ENCODE results near the gene ABCA10. TPM values are rescaled to one million over a fixed set of nuclear protein-coding genes. Genes with fewer than 3 reads are reported as not detected.

The ABCA10 gene
- total and polyA plus RNA-seq, 2 of the 13 experiments (the other 11 are each of a cell fraction or from before 2014, with no cell fraction given) = 0.02 to 0.08 TPM

DNA sequence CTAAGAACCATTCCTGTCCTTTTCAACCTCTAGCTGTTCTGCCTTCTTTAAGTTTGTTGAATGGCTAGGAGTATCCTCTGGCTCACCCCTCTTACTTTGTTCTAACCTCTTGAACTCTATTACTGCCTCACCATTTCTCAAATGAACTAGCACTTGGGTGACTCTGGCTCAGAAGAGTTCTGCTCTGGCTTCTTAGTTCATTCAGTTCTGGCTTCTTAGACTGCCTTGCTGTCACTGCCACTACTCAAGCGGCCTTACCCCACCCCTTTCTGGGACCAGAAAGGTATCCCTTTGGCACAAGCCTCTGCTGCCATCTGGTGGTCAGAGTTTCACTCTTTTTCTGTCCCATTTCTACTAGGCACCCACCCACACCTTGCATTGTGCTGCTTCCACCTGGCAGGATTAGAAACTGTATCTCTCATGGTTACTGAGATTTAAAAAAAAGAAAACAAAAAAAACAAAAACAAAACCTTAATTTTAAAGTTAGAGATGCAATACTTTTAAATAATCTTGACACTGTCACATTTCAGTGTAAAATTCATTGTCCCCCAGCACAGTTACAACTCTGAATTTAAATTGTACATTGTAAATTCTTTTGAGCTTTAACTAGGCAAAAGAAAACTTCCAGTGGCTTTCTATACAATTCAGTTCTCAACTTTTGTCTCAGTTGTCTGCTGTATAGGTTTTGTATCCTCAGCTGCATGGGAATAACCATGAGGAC, 6.9 kb upstream of the ABCA10 start (continued):
- TF ChIP-seq, protein P1, sequence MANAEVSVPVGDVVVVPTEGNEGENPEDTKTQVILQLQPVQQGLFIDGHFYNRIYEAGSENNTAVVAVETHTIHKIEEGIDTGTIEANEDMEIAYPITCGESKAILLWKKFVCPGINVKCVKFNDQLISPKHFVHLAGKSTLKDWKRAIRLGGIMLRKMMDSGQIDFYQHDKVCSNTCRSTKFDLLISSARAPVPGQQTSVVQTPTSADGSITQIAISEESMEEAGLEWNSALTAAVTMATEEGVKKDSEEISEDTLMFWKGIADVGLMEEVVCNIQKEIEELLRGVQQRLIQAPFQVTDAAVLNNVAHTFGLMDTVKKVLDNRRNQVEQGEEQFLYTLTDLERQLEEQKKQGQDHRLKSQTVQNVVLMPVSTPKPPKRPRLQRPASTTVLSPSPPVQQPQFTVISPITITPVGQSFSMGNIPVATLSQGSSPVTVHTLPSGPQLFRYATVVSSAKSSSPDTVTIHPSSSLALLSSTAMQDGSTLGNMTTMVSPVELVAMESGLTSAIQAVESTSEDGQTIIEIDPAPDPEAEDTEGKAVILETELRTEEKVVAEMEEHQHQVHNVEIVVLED (CRISPR knock-in tag; IDR thresholded peaks at IDR 0.05; ENCODE audit: borderline replicate concordance) = no peak
- TF ChIP-seq ZNF589 (CRISPR knock-in tag; conservative IDR thresholded peaks at IDR 0.05) (no peak), ELF4 (CRISPR knock-in tag; IDR thresholded peaks at IDR 0.05; ENCODE audit: borderline replicate concordance) (no peak), ZBTB14 (CRISPR knock-in tag; IDR thresholded peaks at IDR 0.05) (no peak), ZIK1 (CRISPR knock-in tag; IDR thresholded peaks at IDR 0.05; ENCODE audit: borderline replicate concordance, low read depth) (no peak), CREM (IDR thresholded peaks at IDR 0.05) (no peak), CREM (CRISPR knock-in tag; IDR thresholded peaks at IDR 0.05) (no peak), FOSL1 (CRISPR knock-in tag; IDR thresholded peaks at IDR 0.05; ENCODE audit: borderline replicate concordance) (no peak), RORA (CRISPR knock-in tag; IDR thresholded peaks at IDR 0.05) (no peak), SMAD1 (CRISPR knock-in tag; IDR thresholded peaks at IDR 0.05; ENCODE audit: borderline replicate concordance, low read depth) (no peak), FOXJ3 (CRISPR knock-in tag; IDR thresholded peaks at IDR 0.05; ENCODE audit: borderline replicate concordance) (0 out of 2 replicates have a peak, but pooled peaks have one; percentile 16), MAFF (IDR thresholded peaks at IDR 0.05; ENCODE audit: low read depth, low read length) (no peak), POGZ (CRISPR knock-in tag; IDR thresholded peaks at IDR 0.05) (peak; percentile 78; the same call in 1 of the 2 replicates), MIER3 (CRISPR knock-in tag; IDR thresholded peaks at IDR 0.05; ENCODE audit: borderline replicate concordance) (no peak; the same call in 1 of the 2 replicates), SP2 (CRISPR knock-in tag; IDR thresholded peaks at IDR 0.05) (peak; percentile 14; the same call in 1 of the 2 replicates), TARDBP (CRISPR knock-in tag; IDR thresholded peaks at IDR 0.05) (peak; percentile 77)
- TF ChIP-seq, protein P2, sequence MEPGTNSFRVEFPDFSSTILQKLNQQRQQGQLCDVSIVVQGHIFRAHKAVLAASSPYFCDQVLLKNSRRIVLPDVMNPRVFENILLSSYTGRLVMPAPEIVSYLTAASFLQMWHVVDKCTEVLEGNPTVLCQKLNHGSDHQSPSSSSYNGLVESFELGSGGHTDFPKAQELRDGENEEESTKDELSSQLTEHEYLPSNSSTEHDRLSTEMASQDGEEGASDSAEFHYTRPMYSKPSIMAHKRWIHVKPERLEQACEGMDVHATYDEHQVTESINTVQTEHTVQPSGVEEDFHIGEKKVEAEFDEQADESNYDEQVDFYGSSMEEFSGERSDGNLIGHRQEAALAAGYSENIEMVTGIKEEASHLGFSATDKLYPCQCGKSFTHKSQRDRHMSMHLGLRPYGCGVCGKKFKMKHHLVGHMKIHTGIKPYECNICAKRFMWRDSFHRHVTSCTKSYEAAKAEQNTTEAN (CRISPR knock-in tag; conservative IDR thresholded peaks at IDR 0.05) = 0 out of 2 replicates have a peak, but pooled peaks have one; percentile 45
- TF ChIP-seq, protein P3, sequence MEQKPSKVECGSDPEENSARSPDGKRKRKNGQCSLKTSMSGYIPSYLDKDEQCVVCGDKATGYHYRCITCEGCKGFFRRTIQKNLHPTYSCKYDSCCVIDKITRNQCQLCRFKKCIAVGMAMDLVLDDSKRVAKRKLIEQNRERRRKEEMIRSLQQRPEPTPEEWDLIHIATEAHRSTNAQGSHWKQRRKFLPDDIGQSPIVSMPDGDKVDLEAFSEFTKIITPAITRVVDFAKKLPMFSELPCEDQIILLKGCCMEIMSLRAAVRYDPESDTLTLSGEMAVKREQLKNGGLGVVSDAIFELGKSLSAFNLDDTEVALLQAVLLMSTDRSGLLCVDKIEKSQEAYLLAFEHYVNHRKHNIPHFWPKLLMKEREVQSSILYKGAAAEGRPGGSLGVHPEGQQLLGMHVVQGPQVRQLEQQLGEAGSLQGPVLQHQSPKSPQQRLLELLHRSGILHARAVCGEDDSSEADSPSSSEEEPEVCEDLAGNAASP (CRISPR knock-in tag; IDR thresholded peaks at IDR 0.05; ENCODE audit: borderline replicate concordance) = peak; percentile 51
- TF ChIP-seq, protein P4, sequence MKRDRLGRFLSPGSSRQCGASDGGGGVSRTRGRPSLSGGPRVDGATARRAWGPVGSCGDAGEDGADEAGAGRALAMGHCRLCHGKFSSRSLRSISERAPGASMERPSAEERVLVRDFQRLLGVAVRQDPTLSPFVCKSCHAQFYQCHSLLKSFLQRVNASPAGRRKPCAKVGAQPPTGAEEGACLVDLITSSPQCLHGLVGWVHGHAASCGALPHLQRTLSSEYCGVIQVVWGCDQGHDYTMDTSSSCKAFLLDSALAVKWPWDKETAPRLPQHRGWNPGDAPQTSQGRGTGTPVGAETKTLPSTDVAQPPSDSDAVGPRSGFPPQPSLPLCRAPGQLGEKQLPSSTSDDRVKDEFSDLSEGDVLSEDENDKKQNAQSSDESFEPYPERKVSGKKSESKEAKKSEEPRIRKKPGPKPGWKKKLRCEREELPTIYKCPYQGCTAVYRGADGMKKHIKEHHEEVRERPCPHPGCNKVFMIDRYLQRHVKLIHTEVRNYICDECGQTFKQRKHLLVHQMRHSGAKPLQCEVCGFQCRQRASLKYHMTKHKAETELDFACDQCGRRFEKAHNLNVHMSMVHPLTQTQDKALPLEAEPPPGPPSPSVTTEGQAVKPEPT (CRISPR knock-in tag; IDR thresholded peaks at IDR 0.05; ENCODE audit: low read depth) = 0 out of 2 replicates have a peak, but pooled peaks have one; percentile 57
- TF ChIP-seq, protein P5, sequence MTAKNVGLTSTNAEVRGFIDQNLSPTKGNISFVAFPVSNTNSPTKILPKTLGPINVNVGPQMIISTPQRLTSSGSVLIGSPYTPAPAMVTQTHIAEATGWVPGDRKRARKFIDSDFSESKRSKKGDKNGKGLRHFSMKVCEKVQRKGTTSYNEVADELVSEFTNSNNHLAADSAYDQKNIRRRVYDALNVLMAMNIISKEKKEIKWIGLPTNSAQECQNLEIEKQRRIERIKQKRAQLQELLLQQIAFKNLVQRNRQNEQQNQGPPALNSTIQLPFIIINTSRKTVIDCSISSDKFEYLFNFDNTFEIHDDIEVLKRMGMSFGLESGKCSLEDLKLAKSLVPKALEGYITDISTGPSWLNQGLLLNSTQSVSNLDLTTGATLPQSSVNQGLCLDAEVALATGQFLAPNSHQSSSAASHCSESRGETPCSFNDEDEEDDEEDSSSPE (CRISPR knock-in tag; IDR thresholded peaks at IDR 0.05) = no peak
